Gastroesophageal sphincter (tissue), 3 donors: ENCODE measurements around the gene PTCRA.

Source experiments
- CTCF ChIP-seq, 4 experiments: fragments of 200-600 bp in 2 of 4; fragments of 450-650 bp in 2 of 4; sonication (generic) in 1 of 4; IDR thresholded peaks; one replicate each; pipeline ENCODE4 v1.5.1; 2017 to 2019; ENCODE audit warnings: antibody characterized with exemption in 4 of 4, mild to moderate bottlenecking in 2 of 4, moderate library complexity in 2 of 4
- EP300 ChIP-seq: sonication (generic); formaldehyde crosslinking; IDR thresholded peaks from one replicate; pipeline ENCODE4 v1.6.1; 2017; ENCODE audit warnings: antibody characterized with exemption, mild to moderate bottlenecking
- POLR2A ChIP-seq, 2 donors: fragments of 450-650 bp; IDR thresholded peaks; one replicate each; pipeline ENCODE4 v1.6.1; 2017; ENCODE audit warnings: antibody characterized with exemption in 2 of 2, mild to moderate bottlenecking in 2 of 2, moderate library complexity in 1 of 2
- POLR2AphosphoS5 ChIP-seq: sonication (generic); formaldehyde crosslinking; IDR thresholded peaks from one replicate; pipeline ENCODE4 v1.6.1; 2017; ENCODE audit warnings: antibody characterized with exemption

DNA sequence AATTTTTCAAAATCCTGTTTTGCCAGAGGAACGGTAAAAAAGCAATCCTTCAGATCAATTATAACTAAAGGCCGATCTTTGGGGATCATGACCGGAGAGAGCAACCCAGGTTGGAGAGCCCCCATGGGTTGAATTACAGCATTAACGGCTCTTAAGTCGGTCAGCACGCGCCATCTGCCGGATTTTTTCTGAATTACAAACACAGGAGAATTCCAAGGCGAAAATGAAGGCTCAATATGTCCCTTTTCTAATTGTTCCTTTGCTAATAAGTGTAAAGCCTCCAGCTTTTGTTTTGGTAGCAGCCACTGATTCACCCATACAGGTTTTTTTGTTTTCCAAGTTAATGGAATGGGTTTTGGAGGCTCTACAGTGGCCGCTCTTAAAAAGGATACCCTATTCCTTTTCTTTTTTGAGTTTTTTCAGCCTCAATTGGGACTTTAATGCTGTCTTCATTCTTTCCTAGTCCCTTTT, 16.9 kb upstream of the PTCRA start:
- peak; percentile 65 to 87 (median 82) for TF ChIP-seq CTCF (IDR thresholded peaks at IDR 0.05)
- no peak for TF ChIP-seq POLR2AphosphoS5
- no peak for TF ChIP-seq POLR2A (IDR thresholded peaks at IDR 0.05)
- no peak for TF ChIP-seq EP300
